Stimulated activated CD8-positive, alpha-beta memory T cell treated with anti-CD3 and anti-CD28 coated beads, Interleukin-4, amount 100 ng/mL, for 1 hour (primary cell): Measurements from ENCODE around the gene COBL.
"Not testable (repeated sequence)": the region's sequence is repeated elsewhere in the genome, so short reads cannot be mapped to it uniquely, and the experiment has no call there.

Experiments used
- DNase-seq, 2 donors: peaks; one replicate each; pipeline ENCODE4 v3.0.0-alpha.2; 2020; ENCODE audit warnings: low read depth in 2 of 2, low spot score in 1 of 2

COBL gene

DNA sequence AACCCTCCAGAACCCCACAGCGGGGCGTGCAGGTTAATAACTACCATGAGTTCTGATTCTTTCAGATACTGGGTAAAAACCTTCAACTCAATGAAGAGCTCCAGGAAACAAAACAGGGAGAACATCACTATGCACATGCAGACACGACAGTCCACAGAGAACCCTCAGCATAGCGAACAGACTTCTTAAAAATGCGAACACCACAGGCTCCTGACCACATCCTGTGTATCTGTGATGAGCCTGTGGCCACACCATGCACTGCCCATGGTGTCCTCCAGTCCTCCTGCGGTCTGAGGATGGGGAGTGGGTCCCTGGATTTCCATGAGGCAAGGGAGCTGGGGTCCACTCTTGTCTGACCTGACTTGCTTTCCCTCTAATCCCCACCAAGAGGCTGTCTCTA lies 107.2 kb downstream of the COBL start:
- DNase-seq = no peak

DNA sequence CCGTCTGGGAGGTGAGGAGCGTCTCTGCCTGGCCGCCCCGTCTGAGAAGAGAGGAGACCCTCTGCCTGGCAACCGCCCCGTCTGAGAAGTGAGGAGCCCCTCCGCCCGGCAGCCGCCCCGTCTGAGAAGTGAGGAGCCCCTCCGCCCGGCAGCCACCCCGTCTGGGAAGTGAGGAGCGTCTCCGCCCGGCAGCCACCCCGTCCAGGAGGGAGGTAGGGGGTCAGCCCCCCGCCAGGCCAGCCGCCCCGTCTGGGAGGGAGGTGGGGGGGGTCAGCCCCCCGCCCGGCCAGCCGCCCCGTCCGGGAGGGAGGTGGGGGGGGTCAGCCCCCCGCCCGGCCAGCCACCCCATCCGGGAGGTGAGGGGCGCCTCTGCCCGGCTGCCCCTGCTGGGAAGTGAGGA lies 108.5 kb downstream of the COBL start:
- DNase-seq = not testable (repeated sequence)

DNA sequence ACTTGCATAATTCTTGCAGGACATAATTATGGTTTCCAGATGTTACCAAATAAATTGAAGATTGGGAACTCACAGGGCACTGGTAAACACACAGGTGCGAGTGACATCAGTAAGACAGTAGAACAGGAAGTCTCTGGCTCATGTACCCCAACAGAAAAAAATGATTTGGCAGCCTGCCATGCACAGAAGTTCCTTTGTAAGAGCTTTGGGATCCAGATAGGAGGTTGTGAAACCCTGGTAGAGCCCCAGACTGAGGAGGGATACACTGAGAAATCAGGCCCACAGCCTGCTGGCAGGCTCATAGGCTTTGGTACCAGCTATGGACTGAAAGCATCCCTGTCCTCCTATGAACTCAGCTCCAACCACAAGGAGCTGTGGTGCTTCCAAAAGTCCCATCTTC lies 118.0 kb downstream of the COBL start:
- no peak for DNase-seq

DNA sequence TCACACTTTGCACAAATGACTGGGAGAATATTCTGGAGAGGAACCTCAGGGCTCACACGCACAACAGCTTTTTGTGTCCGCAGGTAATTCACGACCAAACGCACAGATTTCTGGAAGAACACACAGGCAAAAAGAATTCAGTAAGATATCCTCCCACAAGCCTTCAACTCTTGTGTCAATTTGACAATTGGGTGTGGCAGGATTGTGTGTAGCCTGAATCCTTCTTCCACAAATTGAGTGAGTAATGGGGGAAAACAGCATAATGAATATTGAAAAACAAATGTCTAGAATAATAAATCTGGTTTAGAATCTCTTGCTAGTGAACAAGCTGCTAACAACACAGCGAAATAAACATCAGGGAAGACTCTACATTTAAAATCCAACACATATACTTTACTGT lies 125.6 kb downstream of the COBL start:
- no peak for DNase-seq

DNA sequence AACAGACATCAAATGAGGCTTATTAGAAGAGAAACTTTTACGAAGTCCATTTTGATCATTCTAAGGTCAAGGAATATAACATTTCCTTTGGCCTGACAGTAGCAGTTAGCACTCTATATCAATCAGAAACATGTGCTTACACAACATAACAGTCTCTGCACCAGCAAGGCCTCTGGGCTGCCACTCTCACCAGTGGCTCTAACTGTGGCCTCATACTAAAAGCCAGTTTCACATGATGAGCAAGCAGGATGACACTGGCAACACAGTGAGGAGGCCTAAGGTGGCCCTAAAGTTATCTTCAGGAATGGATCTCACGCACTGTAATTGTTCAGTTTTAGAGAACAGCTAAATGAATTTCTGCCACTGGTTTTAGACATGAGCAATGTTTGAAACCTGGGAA lies 126.8 kb downstream of the COBL start:
- no peak for DNase-seq

DNA sequence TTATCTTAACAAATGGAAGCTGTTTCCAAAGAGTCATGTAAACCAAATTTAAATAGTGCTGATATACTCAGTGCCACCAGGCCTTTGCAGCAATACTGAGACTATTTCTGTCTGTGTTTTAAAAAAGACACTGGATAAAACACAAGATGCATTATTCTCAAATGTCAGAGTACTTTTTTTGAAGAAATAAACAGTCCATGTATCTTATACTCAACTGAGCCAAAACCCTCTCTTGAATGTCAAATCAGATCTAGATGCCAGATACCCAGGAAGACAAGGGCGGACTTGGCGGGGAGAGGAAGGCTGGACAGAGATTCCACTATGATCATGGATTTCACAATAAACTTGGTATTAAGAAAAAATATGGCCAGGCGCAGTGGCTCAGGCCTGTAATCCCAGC lies 127.6 kb downstream of the COBL start:
- no peak for DNase-seq

DNA sequence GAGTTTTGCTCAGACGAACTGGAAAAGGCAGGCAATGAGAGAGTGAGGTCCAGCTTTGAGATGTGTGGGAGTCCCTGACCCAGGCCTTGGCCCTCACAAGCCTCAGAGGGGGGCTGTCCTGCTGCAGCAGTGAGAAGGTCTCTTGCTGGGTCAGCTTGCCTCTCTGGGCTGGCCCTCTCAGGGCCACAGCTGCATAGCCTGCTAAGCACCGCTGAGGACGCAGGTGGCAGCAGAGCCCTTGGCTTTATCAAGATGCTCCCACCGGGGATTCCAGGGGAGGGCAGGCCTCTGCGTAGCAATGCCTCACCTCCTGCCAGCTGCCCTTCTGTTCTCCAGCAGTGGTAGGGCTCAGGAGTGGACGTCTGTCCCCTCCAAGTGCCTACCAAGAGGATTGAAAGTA lies 128.7 kb downstream of the COBL start:
- no peak for DNase-seq

DNA sequence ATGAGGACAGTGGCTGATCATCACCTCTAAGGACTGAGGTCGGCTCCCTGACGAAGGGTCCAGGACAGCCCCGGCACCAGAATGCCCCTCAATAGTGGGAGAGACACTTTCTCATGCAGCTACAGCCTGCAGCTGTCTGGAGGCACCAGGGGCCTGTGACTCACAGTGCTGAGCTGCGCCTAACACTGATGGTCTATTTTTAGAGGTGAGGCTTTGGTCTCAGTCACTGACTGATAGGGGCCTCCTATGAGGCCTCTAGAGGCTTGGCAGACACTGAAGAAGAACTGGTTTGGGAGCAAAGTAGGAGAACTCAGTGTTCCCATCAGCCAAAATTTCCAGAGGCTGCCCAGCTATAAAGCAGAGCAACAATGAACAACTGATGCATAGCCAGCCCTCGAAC lies 130.1 kb downstream of the COBL start:
- DNase-seq = no peak

DNA sequence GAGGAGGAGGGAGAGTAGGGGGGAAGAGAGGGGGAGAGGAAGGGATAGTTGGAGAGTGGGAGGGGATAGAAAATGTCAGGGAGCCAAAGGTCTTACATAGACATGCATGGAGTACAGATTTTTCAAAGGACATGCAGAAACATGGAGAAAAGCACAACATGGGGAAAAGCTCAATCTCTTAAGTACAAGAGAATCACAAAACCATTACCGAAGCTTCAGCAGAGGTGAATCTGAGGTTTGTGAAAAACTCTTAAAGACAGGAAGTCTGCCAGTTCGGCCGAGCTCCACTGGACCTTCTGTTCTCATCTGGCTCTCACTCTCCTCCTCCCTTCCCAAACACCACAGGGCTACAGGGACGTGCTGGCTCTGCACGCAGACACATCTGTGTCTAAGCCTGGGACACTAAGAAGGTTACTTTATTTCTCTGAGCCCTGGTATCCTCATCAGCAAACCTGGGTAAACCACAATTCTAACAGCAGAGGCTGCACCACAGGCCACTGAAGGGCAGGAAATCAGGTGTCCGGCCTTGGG lies 133.9 kb downstream of the COBL start:
- no peak for DNase-seq

DNA sequence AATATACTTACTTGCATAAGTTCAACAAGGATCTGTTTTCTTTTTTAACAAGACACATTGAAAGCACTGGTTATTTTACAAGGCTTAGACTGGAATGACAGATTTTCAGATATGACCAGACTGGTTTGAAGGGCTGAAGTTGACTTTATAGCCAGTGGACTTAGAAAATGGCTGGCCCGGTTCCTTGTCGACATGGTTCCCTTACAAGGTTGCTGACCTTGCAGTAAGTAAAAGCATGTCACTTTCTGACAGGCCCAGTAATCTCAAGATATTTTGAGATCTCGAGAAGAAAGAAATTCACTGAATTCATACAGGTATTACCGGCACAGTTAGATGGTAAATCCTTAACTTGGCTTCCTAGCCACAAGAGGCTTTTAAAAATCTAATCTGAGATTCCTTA lies 136.5 kb downstream of the COBL start:
- DNase-seq = no peak

DNA sequence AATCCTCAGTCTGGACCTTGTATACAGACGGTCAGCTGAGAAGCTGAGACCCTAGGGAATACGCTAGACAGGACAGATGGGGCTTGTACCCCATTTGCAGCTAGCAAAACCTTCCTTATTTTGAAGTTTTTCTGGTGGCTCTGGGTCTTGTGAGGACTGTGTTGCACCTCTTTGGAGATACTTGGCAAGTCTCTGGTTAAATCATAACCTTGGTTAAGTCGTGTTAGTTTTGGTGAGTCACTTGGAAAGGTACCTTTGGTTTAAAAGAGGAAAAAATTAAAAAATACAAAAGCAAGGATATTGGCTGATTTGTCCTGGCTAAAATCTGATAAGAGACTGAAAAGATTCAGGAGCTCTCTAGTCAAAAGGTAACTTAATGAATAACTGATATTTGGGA lies 140.6 kb downstream of the COBL start:
- DNase-seq = no peak

DNA sequence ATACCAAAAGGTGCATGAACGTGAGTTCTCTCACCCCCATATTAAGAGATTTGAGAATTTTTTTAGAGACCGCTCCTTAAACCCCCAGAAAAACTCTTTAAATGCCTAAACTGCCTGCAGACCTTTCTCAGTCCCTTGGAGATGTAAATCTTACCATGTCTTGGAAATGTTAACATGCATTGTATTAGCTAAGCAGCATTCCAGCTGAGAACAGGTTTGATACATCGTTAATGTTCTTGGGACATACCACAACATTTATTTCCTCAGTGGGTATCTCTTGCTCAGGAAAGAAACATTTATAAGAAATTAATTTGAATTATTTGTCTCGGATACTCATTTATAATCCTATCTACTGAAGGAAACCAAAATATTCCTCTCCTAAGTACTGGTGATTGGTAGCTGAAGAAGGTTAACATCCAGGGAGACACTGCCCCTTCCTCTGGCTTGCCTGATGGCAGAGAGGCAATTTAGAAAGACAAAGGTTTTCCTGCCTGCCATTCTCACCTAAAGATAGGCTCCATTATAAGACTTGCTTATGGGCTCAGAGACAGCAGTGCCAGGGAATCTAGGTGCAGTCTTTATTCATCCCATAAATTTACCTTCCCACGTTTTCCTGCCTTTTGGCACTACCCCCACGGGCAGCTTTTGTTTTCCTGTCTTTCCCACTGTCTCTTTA lies 141.2 kb downstream of the COBL start:
- no peak for DNase-seq

DNA sequence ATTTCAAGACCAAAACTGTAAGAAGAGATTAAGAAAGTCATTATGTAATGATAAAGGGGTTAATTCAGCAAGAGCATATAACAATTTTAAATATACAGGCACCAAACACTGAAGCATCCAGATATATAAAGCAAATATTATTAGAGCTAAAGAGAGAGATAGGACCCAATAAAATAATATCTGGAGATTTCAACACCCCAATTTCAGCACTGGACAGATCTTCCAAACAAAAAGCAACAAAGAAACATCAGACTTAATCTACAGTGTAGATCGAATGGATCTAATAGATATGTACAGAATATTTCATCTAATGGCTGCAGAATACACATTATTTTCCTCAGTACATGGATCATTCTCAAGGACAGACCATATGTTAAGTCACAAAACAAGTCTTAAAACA lies 151.3 kb downstream of the COBL start:
- DNase-seq = no peak

DNA sequence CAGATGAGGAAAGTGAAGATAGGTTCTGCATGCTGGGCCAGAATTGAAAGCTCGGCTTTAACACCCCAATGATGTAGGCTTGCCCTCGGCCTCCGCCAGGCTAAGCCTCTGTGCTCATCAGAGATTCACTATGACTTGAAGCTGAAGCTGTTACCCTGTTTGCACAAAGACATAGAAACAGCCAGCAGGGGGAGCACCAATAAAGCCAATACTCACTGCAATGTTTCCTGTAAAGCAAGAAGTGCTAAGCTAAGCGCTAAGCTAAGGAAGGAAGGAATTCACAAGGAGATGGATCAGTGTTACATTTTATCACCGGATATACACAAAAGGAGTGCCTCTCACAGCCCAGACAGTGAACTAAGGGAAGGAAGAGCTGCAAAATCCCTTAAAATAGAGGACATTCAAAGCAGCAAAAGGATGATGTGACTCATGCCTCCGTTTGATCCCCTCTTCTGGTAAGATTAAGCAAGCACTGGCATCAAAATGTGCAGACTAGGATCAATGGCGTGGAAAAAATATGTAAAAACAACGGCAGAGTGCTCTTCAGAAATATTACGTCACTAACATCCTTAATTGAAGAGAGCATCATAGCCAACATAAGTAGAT lies 153.8 kb downstream of the COBL start:
- DNase-seq = peak in 1 of 2 donors; percentile 27

DNA sequence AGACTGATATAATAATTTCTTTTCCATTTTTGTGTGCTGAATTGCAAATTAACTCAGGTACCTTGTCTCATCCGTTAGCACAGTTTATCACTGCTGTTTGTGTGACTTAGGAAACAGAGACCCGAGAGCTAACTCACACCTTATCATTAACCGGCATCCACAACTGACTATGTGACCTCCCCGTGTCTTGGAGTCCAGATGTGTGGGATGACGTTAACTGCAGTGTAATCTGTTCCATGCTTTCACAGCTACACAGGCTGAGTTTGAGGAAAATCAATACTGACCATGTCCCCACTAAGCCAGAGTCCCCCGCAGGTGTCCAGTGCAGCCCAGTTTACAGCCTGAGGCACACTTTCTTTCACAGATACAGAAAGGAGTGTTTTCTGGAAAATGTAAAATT lies 154.7 kb downstream of the COBL start:
- no peak for DNase-seq

DNA sequence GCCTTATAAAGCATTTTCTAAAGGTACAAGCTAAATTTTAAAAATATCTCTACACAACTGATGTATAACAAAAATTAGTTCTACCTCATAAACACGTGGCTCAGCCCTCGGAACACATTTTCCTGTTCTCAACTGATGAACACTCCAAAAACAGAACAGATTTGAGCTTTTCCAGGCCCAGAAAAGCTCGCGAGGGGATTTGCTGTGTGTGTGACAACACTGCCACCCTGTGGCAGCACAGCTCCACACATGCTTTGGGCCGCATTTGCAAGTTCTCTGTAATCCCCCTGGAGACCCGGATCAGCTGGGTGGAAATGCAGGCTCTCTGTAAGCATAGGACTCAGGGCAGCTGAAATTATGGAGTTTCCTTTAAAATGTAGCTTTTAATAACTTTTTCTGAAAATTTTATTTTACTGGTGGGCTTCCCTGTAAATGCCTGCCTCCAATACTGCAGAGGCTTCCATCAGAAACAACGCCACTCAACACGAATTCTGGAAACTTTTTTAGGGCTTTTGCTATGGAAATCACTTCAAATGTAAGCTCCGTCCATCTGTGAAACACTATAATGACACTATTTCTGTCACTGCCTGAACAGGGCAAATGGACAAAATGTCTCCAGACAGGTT lies 155.5 kb downstream of the COBL start:
- peak in 1 of 2 donors; percentile 21 for DNase-seq

DNA sequence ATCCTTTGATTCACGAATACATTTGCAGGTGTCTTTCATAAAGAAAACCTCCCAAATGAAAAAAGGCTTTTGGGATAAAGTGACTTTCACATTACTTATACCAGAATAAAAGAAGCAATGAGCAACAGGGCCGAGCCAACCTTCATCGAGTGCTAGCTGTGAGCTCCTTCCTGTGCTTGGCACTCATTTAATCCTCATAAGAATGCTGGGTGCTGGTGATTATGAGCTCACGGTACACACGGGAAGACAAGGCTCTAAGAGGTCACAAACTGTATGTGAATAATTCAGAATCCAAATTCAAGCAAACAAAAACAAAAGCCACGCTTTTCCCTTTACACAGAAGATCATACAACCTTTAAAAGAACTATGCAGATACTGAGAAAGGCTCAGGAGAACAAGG lies 156.2 kb downstream of the COBL start:
- DNase-seq = no peak

DNA sequence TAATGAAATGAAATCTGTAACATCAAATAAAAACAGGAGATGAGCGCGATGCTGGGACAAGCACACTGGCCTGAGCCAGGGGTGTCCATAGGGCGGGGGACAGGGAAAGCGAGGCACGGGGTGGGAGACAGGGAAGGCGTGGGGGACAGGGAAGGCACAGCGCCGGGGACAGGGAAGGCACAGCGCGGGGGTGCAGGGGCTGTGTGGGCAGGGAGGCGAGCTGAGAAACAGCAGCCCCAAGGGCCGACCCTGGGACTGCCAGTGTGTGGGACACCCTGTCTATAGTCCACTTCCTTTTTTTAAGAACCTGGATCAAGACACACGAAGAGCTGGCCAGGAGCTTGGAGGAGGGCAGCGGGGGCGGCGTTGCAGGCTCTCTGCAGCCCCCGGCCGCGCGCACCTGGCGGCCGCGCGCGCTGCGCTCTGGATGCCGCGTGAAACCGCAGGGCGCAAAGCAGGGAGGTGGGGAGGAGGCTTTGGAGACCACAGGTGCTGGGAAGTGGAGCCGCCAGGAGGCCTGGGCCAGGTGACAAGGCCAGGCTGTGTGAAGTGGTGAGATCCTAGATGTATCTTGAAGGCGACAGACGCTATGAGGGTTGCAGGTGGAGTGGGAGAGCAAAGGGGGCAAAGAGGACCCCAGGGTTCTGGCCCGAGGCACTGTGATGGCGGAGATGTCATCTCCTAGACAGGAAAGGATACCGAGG lies 157.7 kb downstream of the COBL start:
- DNase-seq = no peak

DNA sequence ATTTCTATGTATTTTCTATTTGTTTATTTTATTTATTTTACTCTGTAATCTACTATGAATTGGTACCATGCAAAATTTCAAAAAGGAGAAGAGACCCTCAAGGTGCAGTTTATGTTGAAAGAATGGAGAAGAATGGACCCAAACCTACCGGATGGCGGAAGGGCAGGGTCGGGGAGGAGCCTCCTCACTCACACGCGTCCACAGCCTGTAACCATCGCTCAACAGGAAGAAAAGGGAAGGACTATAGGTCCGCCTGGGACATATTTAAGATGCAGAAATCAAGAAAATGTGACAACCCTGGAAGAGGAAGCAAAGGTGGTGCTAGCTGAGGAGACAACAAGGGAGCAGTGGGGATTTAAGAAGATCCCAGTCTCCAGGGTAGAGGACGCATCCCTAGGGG lies 158.4 kb downstream of the COBL start:
- DNase-seq = no peak

DNA sequence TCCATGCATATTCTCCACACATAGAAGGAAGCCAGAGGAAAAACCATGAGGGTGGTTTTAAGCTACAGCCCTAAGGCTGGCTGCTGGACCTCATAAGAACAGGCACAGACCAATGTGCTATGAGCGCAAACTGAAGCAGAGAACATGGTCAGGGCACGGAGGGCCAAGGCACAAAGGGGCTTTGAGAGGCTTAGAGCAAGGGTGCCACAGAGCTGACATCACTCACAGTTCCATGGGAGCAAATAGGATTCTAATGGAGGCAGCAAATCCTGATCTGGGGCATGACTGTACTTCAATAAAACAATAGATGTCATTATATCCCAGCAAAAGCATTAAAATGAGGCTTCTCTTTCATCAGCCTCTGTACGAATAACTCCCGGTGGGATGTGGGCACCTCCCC lies 162.4 kb downstream of the COBL start:
- no peak for DNase-seq

DNA sequence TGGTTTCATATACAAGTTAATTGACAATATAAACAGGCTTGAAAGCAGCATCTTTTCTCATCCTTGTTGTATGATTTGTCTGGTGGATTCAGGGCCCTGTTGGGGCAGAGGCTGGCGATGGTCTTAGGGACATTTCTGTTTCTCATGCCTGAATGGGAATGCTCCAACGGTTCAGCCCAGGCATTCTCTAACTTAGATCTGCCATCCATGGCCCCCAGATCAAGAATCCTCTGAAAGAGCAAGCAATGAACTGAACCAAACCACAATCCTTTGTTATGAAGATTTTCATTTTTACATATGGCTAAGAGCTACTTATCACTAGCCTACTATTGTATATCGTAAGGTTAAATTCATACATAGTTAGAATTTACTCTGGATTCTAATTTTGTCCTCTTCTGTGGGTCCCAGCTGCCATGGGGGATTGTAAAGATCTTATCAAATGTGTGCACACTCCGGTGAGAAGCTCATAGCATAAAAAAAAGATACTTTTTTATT lies 163.9 kb downstream of the COBL start:
- DNase-seq = no peak

DNA sequence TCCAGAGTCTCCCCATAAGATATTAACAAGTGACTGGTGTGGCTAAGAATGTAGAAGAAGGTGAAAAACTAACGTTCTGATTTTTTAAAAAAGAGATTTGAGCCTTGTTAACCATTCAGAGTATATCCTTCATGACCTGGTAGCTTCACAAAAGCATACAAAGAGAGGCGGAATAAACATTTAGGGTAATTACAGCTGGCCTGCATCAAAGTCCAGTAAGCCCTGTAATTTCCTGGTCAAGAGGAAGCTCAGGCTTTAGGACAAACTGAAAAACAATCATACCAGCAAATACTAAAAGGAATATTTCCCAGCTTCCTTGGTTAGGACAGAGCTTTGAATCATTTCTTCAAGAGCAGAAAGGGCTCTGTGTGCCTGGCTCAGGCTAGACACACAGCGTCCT lies 165.2 kb downstream of the COBL start:
- no peak for DNase-seq
